GM18502 (cell line): Measurements from ENCODE around the gene HMSD.
A peak's percentile ranks its signal among the peaks of the same experiment; 100 is the strongest.

Experiments used
- ATAC-seq: cut with Tn5 transposase; IDR thresholded peaks from one replicate; pipeline ENCODE4 v1.9.1; 2021; ENCODE audit warnings: mild to moderate bottlenecking; ENCODE audit not compliant: unreplicated experiment, poor library complexity

Gene HMSD

DNA sequence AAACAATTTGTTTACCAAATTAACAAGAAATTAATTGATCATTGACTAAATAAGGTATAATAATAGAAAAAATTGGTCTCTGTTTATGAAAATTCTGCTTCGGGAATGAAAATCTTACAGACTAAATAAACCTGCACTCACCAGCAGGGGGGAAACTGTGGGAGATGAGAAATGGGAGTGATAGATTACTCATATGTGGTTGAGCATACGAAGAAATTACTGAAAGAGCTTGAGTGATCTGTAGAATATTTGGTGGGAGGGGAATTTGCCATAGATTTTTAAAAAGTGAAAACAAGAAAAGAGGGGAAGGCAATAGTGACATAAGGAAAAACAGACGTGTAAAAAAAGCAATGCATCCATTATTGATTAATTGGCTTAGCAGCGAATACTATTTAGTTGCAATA is 2.2 kb downstream of the HMSD start:
- peak; percentile 56 for ATAC-seq

DNA sequence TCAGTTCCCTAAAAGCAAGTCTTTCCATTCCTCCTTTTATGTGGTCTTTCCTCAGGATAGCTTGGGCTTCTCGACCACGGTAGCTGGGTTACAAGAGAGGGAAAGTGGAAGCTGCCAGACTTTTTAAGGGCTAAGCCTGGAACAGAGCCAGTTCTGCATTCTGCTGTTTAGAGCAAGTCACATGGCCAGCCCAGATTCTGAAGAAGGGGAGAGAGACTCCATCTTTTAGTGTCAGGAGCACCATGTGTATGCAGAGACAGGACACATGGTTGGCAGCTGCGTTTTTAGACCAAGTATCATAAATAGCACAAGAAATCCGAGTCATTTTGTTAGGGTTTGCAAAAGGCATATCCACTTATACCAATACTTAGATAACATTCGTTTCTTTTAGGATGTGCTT is 4.7 kb downstream of the HMSD start:
- no peak for ATAC-seq

DNA sequence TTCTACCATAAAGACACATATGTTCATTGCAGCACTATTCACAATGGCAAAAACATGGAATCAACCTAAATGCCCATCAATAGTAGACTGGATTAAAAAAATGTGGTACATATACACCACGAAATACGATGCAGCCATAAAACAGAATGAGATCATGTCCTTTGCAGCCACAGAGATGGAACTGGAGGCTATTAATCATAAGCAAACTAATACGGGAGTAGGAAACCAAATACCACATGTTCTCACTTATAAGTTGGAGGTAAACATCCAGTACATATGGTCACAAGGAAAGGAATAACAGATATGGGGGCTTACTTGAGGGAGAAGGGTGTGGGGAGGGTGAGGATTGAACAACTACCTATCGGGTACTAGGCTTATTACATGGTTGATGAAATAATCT is 7.7 kb downstream of the HMSD start:
- no peak for ATAC-seq

DNA sequence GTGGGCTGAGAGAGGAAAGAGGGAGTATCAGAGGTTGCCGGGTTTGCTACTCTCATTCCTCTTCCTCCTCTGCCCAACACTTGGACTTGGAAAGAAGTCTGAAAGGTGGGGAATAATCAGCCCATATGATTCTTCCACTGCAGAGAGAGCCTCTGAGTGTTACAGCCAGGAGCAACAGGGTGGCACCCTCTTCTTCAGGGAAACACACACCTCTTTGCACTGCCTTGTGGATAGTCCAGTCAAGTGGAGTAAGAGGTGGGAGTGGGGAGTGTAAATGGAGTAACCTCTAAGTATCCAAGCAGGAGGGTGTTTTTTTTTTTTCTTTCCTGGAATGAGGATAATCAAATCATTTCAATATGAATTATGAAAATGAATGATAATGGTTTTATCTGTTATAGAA is 11.8 kb downstream of the HMSD start:
- no peak for ATAC-seq

DNA sequence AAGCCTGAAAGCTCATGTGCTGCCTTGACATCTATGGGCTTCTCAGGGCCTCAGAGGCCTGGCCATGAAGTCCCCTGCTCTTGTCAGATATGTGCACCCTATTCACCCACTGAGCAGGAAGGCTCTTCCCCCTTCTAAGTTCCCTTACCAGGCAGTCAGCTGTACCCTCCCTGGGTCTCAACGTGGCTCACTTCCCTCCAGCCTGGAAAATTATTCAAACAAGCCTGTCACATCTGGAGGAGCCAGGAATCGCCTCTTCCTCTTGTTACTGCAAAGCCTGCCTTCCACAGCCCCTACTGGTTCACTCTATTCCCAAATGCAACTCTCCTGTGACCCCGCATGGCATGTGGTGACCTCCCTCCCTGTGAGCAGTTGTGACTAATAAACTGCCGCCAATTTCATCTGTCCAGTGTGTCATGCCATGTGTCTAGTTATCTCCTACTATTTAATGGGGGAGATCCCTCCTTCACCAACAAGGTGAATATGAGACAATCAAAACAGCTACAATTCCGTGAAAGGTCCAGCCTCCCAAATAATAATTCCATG is 12.4 kb downstream of the HMSD start:
- ATAC-seq = no peak

DNA sequence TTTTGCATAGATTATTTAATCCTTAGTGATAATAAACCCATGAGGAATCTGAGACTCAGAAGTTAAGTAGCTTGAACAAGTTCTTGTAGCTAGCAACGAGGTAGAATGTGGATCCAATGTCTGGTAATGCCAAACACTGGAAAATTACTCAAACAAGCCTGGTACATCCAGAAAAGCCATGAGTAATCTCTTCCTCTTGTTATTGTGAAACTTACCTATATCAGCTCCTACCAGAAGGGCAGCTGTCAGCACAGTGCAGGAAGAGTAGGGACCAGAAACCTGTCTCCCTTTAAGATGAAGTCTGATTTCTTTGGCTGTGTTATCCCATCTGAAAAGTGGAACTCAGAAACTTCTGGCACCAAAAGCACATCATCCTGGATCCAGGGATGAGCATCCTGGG is 13.0 kb downstream of the HMSD start:
- ATAC-seq = no peak

DNA sequence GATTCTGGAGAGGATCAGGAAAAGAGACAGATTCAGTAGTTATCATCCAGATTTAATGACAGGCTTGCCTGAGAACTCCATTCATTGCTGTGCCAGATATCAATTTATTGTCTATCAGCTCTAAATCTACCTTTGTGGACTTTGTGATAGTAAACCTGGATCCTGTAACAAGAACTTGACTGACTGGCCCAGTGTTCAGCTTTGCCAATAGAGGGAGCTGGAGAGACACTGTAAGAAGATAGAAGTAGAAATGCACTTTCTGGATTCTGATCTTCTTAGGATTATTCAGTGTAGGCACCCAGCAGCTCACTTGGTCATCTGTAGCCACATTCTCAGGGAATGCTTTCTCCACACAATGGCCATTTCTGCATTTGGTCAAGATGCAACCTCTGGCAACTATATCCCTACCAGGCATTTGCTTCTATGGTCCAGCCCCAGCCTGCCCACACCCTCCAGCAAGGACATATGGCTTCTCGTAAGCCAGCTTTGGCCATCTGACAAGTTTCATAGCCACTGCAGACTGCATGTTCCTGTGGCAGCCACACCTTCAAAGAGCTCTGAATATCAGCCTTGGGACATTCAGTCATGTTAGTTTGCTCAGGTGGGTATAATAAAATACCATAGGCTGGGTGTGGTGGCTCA is 14.6 kb downstream of the HMSD start:
- peak; percentile 87 for ATAC-seq

DNA sequence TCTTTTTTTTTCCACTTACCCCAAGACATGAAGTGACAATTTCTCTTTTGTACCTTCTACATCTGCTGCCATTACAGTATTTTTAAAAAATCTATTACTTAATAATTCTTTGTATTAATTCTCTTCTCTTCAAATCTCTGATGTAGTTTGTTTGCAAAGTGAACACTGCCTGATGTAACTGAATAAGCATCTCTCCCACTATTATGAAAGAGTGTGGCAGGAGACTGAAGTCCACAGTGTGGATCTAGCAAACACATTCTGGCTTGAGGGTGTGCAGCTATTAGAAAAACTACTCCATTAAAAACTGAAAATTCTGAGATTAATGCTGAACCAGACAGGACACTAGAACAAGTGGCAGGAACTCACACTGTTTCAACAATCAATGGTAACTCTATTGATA is 15.8 kb downstream of the HMSD start:
- no peak for ATAC-seq

DNA sequence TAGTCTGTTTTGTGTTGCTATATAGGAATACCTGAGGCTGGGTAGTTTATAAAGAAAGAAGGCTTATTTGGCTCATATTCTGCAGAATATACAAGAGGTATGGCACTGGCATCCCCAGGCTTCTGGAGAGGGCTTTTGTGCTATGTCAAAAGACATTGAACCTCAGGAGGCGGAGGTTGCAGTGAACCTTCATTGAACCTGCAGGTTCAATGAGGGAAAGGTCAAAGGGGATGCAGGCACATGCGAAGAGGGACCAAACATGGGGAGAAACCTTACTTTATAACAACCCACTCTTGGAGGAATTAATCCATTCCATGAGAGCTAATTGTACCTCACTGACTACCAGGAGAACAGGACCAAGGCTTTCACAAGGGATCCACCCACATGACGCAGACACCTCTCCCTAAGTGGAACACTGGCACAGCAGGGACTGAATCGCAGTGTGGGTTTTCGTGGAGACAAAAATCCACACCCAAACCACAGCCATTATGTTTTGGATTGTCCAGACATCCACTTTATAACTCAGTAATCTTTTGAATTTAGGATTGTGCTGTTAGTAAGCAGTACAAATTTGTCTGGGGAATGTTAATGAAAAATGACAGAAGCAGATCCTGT is 16.7 kb downstream of the HMSD start:
- ATAC-seq = no peak

DNA sequence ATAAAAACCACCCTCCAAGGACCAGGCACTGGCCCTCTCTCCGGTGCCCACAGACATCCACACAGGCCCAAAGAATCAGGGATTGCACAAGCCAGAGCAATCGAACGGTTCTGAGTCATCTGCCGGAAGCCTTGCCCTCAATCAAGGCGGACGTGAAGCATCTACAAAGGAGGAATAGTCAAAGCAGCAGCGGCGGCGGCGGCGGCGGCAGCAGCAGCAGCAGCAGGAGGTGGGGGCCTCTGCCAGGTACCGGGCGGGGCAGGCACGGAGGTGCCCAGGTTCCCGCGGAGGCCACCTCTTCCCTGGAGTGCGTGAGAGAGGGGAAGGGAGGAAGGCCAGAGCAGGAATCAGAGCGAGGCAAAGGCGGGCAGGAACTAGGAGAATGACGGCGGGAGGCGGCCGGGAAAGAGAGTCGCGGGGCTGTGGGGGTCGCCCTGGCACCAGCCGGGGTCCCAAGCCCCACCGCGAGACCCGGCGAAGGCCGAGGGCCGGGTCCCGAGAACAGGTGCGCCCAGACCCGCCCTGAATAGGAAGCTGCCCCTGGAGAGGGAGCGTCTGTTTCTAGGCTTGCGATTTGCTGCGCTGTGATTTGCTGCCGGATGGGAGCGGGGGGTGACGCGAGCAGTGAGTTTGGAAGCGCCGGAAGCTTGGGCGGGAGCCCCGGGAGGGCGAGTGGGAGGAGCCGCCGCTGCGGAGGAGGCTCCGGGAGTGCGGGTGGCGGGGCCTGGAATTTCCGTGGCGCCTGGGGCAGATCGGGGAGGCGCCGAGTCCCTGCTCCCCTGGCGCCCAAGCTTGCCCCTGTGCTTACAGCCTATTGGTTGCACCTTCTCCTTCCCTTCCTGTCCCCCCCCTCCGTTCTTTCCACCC is 21.1 kb downstream of the HMSD start, which contains the start of gene SERPINB8:
Gene SERPINB8 (plus strand): TSS at position 140 of the 867 bp plus-strand sequence. CDS start 8,228 bp downstream, outside the sequence.
- peak; percentile 94 for ATAC-seq

DNA sequence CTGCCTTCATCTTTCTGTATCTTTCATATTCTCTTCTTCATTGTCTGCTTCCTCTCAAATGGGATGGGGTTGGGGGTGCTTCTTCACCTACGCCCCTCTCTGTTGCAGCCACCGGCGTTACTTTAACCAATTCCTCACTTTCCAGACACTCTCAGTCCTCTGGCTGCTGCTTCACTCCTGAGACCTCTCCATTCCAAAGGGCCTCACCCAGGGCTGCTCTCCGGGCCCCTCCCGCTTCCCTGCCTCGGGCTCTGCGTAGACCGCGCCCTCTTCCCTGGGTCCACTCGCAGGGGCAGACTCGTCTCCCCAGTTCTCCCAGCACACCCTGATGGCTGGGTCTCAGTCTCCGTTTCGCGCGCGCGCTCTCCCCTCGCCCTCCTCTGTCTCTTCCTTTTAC is 21.7 kb downstream of the HMSD start:
- peak; percentile 2 for ATAC-seq

DNA sequence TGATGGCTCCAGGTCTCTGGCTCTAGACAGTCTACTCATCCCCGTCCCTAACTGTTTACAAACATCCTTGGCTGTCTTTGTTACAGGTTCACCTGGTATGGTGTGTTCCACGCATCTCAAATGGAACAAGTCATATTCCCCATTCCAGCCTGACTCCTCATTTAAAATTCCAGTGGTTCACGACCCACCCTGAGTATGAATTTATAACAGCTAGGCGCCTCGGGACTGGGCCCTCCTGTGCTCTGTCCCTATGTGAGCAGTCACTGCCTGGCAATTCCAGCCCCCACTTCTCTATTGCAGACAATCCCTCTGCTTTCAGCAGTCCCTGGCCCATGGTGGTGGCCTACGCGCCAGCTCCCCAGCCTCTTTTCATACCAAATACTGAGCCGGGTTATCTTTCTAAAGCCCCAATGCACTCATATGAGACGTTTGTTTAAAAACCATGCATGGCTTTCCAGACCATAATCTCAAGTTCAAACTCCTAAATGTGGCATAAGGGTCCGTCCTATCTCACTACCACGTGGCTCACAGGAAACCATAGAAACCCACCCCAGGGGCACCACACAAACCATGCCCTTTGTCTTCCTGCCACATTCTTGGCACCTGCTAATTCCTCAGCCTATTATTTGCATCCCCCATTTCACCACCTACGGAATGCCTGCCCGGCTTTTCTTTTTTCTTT is 22.4 kb downstream of the HMSD start:
- ATAC-seq = no peak

DNA sequence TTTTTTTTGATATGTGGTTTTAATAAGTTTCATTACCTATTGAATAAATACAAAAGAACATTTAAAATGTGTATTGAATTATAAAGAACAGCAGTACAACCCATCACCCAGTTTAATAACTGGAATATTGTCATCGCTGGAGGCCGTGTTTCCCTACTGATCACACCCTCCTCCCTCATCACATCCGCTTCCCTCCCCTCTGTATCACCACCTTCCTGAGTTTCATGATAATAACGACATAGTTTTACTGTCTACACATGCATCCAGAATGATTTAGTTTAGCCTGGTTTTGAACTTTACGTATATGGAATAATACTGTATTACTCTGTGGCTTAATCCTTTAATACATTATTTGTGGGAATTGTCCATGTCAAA is 22.9 kb downstream of the HMSD start:
- ATAC-seq = no peak

DNA sequence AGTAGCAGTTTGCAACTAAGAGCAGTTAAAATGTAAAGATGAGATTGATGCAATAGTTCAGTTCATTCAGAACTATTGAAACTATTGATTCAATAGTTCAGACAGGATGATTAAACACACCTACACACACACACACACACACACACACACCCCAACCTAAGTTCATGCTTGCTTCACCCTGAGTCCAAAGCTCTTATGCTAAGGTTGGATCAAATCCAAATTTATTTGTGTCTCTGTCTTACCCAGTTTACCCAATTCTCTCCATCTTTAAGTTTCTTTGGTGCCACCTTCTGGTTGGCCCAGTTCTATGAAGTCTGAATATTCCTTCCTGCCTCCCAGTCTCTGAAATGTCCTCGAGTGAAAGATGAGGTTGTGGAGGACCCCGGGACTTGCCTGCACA is 25.9 kb downstream of the HMSD start:
- ATAC-seq = no peak

DNA sequence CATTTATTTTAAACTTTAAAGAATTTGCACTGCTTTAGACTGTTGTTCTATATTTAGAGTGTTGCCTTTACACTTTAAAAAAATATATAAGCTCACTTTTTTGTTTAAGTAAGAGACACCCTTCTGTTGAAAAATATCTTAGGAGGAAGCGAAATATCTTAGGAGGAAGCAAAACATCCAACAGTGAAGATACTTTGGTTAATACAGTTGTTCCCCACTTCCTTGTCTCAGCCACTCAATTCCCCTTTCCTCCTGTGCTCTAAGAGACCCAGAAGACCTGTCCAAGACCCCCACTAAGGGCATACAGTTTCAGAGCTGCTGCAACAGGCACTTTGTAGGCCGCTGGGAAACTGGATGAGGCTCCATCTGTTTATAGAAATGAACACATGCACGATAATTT is 26.5 kb downstream of the HMSD start:
- ATAC-seq = no peak

DNA sequence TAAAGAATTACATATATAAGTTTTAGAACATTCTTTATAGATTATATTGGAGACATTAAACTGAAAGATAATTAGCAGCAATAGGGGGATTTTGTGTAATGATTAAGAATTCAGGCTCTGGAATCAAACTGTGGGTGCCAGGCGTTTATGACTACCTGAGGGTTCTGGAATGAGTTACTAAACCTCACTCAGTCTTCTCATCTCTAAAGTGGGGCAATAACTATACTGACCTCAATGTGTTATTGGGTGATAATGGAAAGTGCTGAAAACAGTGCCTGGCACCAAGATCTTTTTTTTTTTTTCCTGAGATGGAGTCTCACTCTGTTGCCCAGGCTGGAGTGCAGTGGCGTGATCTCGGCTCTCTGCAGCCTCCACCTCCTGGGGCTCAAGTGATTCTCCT is 27.9 kb downstream of the HMSD start:
- no peak for ATAC-seq

DNA sequence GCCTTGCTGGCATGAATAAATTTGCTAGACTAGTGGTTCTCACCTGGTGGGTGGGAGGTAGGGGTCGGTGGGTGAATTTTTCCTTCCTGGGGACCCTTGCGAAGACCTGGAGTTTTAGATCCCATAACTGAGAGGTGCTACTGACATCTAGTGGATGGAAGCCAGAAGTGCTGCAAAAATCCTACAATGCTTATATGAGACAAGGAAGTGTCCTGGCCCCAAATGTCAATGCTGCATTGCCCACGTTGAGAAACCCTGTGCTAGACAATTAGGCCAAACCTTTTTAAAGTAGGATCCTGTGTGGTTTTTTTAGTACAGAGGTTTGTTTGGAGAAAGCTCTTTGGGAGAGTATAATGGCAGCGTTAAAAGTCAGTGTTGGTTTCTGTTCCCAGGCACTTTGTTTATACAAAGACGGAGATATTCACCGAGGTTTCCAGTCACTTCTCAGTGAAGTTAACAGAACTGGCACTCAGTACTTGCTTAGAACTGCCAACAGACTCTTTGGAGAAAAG is 30.4 kb downstream of the HMSD start:
- peak; percentile 75 for ATAC-seq

DNA sequence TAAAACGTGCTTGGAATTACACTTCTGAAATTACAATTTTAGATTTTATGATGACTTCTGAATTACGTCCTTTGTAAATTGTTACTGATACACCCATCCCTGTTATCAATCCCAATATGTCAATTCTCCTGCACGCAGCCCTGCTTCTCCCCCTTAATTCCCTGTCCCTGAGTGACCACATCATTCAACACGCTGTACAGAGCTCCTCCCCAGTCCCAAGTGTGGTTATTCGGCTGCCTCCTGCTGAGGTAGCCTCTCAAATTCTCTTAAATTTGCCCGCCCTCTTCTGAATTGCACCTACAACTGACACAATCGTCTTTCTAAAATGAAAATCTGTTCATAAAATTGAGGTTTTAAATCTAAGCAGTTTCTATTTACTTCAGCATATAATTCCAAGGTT is 30.9 kb downstream of the HMSD start:
- no peak for ATAC-seq

DNA sequence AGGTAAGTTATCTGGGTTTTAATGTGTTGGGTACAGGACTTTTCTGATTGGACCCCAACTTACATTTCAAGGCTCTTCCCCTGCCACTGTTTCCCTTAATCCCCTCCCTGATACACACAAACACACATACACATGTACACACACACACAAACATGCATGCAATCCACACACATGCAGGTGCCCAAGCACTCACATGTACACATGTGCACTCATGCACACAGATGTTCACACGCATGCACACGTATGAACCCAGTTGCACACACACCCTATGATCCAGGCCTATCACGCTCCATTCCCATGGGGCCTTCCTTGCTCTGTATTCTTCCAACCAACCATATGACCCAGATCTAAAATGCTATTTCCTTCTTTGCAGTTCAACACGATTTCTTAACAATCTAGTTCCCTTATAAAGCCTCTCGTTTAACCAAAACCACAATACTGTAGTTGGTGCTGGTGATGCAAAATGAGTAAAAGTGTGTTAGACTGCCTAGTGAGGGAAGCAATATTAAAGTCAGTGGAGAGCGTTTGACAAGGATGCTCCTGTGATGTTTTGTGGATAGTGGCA is 31.9 kb downstream of the HMSD start:
- ATAC-seq = no peak

DNA sequence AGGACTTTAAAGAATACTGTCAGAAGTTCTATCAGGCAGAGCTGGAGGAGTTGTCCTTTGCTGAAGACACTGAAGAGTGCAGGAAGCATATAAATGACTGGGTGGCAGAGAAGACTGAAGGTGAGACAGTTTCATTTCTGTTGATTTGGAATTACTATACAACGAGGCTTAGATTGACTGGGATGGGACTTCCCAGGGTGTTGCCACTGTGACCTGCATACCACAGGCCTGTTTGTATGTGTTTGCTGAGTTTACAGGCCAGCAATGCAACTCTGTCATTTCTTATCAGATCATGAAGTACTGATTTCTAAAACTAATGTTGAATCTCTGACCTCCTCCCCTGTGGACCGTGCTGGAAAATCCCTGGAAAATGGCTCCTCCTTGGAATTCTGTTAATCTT is 32.6 kb downstream of the HMSD start:
- ATAC-seq = no peak
